Naive thymus-derived CD8-positive, alpha-beta T cell (primary cell): Measurements from ENCODE around the gene OR52K2. TPM values are rescaled to one million over a fixed set of nuclear protein-coding genes. Genes with fewer than 3 reads are reported as not detected.
A peak's percentile ranks its signal among the peaks of the same experiment; 100 is the strongest.

Experiments
- ATAC-seq, 2 donors: fragments of 150-1000 bp; cut with Tn5 transposase in 1 of 2; sonication (Bioruptor Pico), chemical (Tn5 transposase) in 1 of 2; 1 replicate in 1 of 2; 2 replicates in 1 of 2; pipeline ENCODE4 v1.10.0; 2021; ENCODE audit warnings: mild to moderate bottlenecking in 2 of 2, moderate library complexity in 2 of 2
- POLR2A ChIA-PET: fragments of 350-600 bp; sonication (Branson Sonifier 250); formaldehyde crosslinking; loops from one replicate; lab custom pipeline; 2021; ENCODE audit warnings: antibody characterized with exemption; lab: Charles Lee
- DNase-seq, 10 donors: peaks; one replicate each; pipeline versions ENCODE4 v3.0.0 to v3.0.0-alpha.2; 2020 to 2022
- H3K27ac Mint-ChIP-seq, 10 donors: one replicate each; pipeline ENCODE4 v1.8.0; 2020 to 2022; ENCODE audit warnings: mild to moderate bottlenecking in 10 of 10, mixed read lengths in 10 of 10, moderate library complexity in 4 of 10, inconsistent platforms in 1 of 10
- H3K27me3 Mint-ChIP-seq, 5 donors: one replicate each; pipeline ENCODE4 v1.8.0; 2021 to 2022; ENCODE audit warnings: mixed read lengths in 5 of 5
- H3K36me3 Mint-ChIP-seq, 3 donors: one replicate each; pipeline ENCODE4 v1.8.0; 2020 to 2022; ENCODE audit warnings: mixed read lengths in 3 of 3, mild to moderate bottlenecking in 2 of 3, inconsistent platforms in 1 of 3
- H3K4me1 Mint-ChIP-seq, 4 donors: one replicate each; pipeline ENCODE4 v1.8.0; 2021 to 2022; ENCODE audit warnings: mixed read lengths in 4 of 4
- H3K4me3 Mint-ChIP-seq, 10 donors: one replicate each; pipeline ENCODE4 v1.8.0; 2020 to 2022; ENCODE audit warnings: mild to moderate bottlenecking in 10 of 10, mixed read lengths in 10 of 10, moderate library complexity in 6 of 10, inconsistent platforms in 1 of 10
- H3K9me3 Mint-ChIP-seq, 9 donors: one replicate each; pipeline ENCODE4 v1.8.0; 2020 to 2022; ENCODE audit warnings: mixed read lengths in 9 of 9, mild to moderate bottlenecking in 3 of 9, inconsistent platforms in 1 of 9, moderate library complexity in 1 of 9
- polyA plus RNA-seq, 3 donors: library from polyadenylated mRNA; unstranded; fragments of 300-500 nt; fragmentation: Illumina TruSeq; gene quantifications; one replicate each; pipeline ENCODE4 v1.2.3, GENCODE V29; 2021
- total RNA-seq, 8 experiments: library from RNA in 2 of 8; stranded (reverse) in 2 of 8; gene quantifications; one replicate each; pipeline ENCODE4 v1.2.3 and lab custom pipeline; 2021 to 2026

The OR52K2 gene
- total and polyA plus RNA-seq, 5 experiments from 2014 or later: not detected

- Mint-ChIP-seq H3K27me3 (peaks cover 11 to 59% (median 26%) of the 10 kb centered on the region in 5 donors), H3K4me1 (peaks cover 0 to 5% (median 1%) of the 10 kb centered on the region in 4 donors), H3K4me3 (no peak overlapping the region), H3K27ac (no peak overlapping the region), H3K36me3 (peaks cover 0 to 13% (median 0%) of the 10 kb centered on the region in 3 donors), H3K9me3 (peaks cover 0 to 38% (median 8%) of the 10 kb centered on the region in 9 donors)
- DNase-seq (no peak), ATAC-seq (no peak)
- POLR2A ChIA-PET: no interaction called here
Observed at GRCh38 chr11:4459500-4459899, 10.4 kb downstream of the OR52K2 start.

GRCh38 chr11:4460151-4460550 is 11.1 kb downstream of the OR52K2 start:
- Mint-ChIP-seq H3K4me3 (no peak overlapping the region), H3K36me3 (peaks cover 0 to 14% (median 0%) of the 10 kb centered on the region in 3 donors), H3K27ac (no peak overlapping the region), H3K4me1 (peaks cover 0 to 5% (median 1%) of the 10 kb centered on the region in 4 donors), H3K27me3 (peaks cover 11 to 59% (median 26%) of the 10 kb centered on the region in 5 donors), H3K9me3 (peaks cover 1 to 38% (median 13%) of the 10 kb centered on the region in 9 donors)
- ATAC-seq (no peak), DNase-seq (no peak)
- POLR2A ChIA-PET: interaction anchor here (0.5 kb wide), 1 partner anchor 75 kb away, joined by 3 read pairs; no protein-coding TSS in a partner anchor

GRCh38 chr11:4464216-4465159 is 15.4 kb downstream of the OR52K2 start:
- no peak for ATAC-seq
- no peaks in the 10 kb centered on the region for H3K4me1 Mint-ChIP-seq
- no peak overlapping the region for H3K4me3 Mint-ChIP-seq
- H3K27me3 Mint-ChIP-seq: peaks cover 11 to 30% (median 21%) of the 10 kb centered on the region in 5 donors
- POLR2A ChIA-PET: no interaction called here
- H3K27ac Mint-ChIP-seq: peak overlapping the region in 1 of 10 donors; percentile 15
- H3K9me3 Mint-ChIP-seq: peaks cover 0 to 31% (median 11%) of the 10 kb centered on the region in 9 donors
- DNase-seq: no peak
- H3K36me3 Mint-ChIP-seq: peaks cover 0 to 9% (median 0%) of the 10 kb centered on the region in 3 donors

GRCh38 chr11:4465407-4465806 is 16.3 kb downstream of the OR52K2 start:
- peaks cover 0 to 9% (median 0%) of the 10 kb centered on the region in 3 donors for H3K36me3 Mint-ChIP-seq
- H3K4me1 Mint-ChIP-seq: no peaks in the 10 kb centered on the region
- DNase-seq: no peak
- no peak overlapping the region for H3K27ac Mint-ChIP-seq
- H3K9me3 Mint-ChIP-seq: peaks cover 0 to 31% (median 11%) of the 10 kb centered on the region in 9 donors
- no peak for ATAC-seq
- peaks cover 11 to 28% (median 19%) of the 10 kb centered on the region in 5 donors for H3K27me3 Mint-ChIP-seq
- H3K4me3 Mint-ChIP-seq: no peak overlapping the region
- POLR2A ChIA-PET: no interaction called here

- ATAC-seq (no peak), DNase-seq (no peak)
- H3K9me3 Mint-ChIP-seq: peaks cover 0 to 31% (median 11%) of the 10 kb centered on the region in 9 donors
- no peak overlapping the region for H3K4me3 Mint-ChIP-seq
- no peak overlapping the region for H3K27ac Mint-ChIP-seq
- H3K36me3 Mint-ChIP-seq: peaks cover 0 to 9% (median 0%) of the 10 kb centered on the region in 3 donors
- peaks cover 10 to 32% (median 12%) of the 10 kb centered on the region in 5 donors for H3K27me3 Mint-ChIP-seq
- H3K4me1 Mint-ChIP-seq: no peaks in the 10 kb centered on the region
- POLR2A ChIA-PET: no interaction called here
Observed at GRCh38 chr11:4466131-4466870, 17.2 kb downstream of the OR52K2 start.

- ATAC-seq: no peak
- Mint-ChIP-seq H3K4me3 (no peak overlapping the region), H3K9me3 (peaks cover 0 to 26% (median 11%) of the 10 kb centered on the region in 9 donors), H3K27me3 (peaks cover 6 to 31% (median 11%) of the 10 kb centered on the region in 5 donors), H3K4me1 (no peaks in the 10 kb centered on the region), H3K36me3 (peaks cover 0 to 9% (median 0%) of the 10 kb centered on the region in 3 donors), H3K27ac (no peak overlapping the region)
- no peak for DNase-seq
- POLR2A ChIA-PET: no interaction called here
Observed at GRCh38 chr11:4466871-4467442, 17.9 kb downstream of the OR52K2 start.

GRCh38 chr11:4467811-4468606 is 18.9 kb downstream of the OR52K2 start:
- Mint-ChIP-seq H3K27ac (no peak overlapping the region), H3K4me1 (no peaks in the 10 kb centered on the region), H3K9me3 (peaks cover 0 to 17% (median 11%) of the 10 kb centered on the region in 9 donors), H3K36me3 (peaks cover 0 to 9% (median 0%) of the 10 kb centered on the region in 3 donors), H3K4me3 (no peak overlapping the region), H3K27me3 (peaks cover 1 to 27% (median 5%) of the 10 kb centered on the region in 5 donors)
- POLR2A ChIA-PET: no interaction called here
- no peak for DNase-seq
- ATAC-seq: no peak

- no peaks in the 10 kb centered on the region for H3K9me3 Mint-ChIP-seq
- DNase-seq (no peak), ATAC-seq (no peak)
- no peaks in the 10 kb centered on the region for H3K4me1 Mint-ChIP-seq
- peaks cover 0 to 17% (median 7%) of the 10 kb centered on the region in 5 donors for H3K27me3 Mint-ChIP-seq
- no peak overlapping the region for H3K27ac Mint-ChIP-seq
- H3K4me3 Mint-ChIP-seq: no peak overlapping the region
- POLR2A ChIA-PET: no interaction called here
- H3K36me3 Mint-ChIP-seq: no peaks in the 10 kb centered on the region
Observed at GRCh38 chr11:4479644-4480043, 30.5 kb downstream of the OR52K2 start.

GRCh38 chr11:4480577-4481239 is 31.6 kb downstream of the OR52K2 start:
- H3K4me1 Mint-ChIP-seq: no peaks in the 10 kb centered on the region
- H3K36me3 Mint-ChIP-seq: no peaks in the 10 kb centered on the region
- DNase-seq: no peak
- peaks cover 0 to 14% (median 2%) of the 10 kb centered on the region in 5 donors for H3K27me3 Mint-ChIP-seq
- POLR2A ChIA-PET: no interaction called here
- no peak overlapping the region for H3K4me3 Mint-ChIP-seq
- no peak overlapping the region for H3K27ac Mint-ChIP-seq
- no peaks in the 10 kb centered on the region for H3K9me3 Mint-ChIP-seq
- ATAC-seq: no peak

- DNase-seq: no peak
- ATAC-seq: no peak
- H3K9me3 Mint-ChIP-seq: no peaks in the 10 kb centered on the region
- no peak overlapping the region for H3K27ac Mint-ChIP-seq
- POLR2A ChIA-PET: no interaction called here
- no peaks in the 10 kb centered on the region for H3K36me3 Mint-ChIP-seq
- H3K4me3 Mint-ChIP-seq: no peak overlapping the region
- H3K4me1 Mint-ChIP-seq: no peaks in the 10 kb centered on the region
- H3K27me3 Mint-ChIP-seq: peaks cover 0 to 14% (median 1%) of the 10 kb centered on the region in 5 donors
Observed at GRCh38 chr11:4481240-4481582, 32.1 kb downstream of the OR52K2 start.

GRCh38 chr11:4482445-4482844 is 33.4 kb downstream of the OR52K2 start, which contains the start of gene OR52K1:
OR52K1 (plus strand) TSS chr11:4482646; CDS start chr11:4488901, 6,255 bp downstream.
- Mint-ChIP-seq H3K9me3 (no peaks in the 10 kb centered on the region), H3K4me3 (no peak within 1 kb of the TSS), H3K27me3 (peaks cover 0 to 6% (median 3%) of the 10 kb centered on the region in 5 donors), H3K36me3 (no peaks in the 10 kb centered on the region), H3K4me1 (no peaks in the 10 kb centered on the region), H3K27ac (no peak within 1 kb of the TSS)
- DNase-seq: no peak
- POLR2A ChIA-PET: no interaction called here
- no peak for ATAC-seq
